Esophagus muscularis mucosa (tissue), 4 donors: Measurements from ENCODE around the gene PARL.

Experiments
- EP300 ChIP-seq: sonication (generic); formaldehyde crosslinking; IDR thresholded peaks from one replicate; pipeline ENCODE4 v1.6.1; 2017; ENCODE audit warnings: antibody characterized with exemption
- POLR2A ChIP-seq: fragments of 450-650 bp; IDR thresholded peaks from one replicate; pipeline ENCODE4 v1.6.1; 2017; ENCODE audit warnings: antibody characterized with exemption, moderate library complexity, mild to moderate bottlenecking, low read depth
- POLR2AphosphoS5 ChIP-seq, 2 donors: sonication (generic); formaldehyde crosslinking; IDR thresholded peaks; one replicate each; pipeline ENCODE4 v1.6.1; 2017; ENCODE audit warnings: antibody characterized with exemption in 2 of 2
- TF ChIP-seq, protein P1 (sequence below), 3 experiments: fragments of 200-600 bp in 2 of 3; fragments of 450-650 bp in 1 of 3; sonication (generic) in 2 of 3; IDR thresholded peaks; one replicate each; pipeline ENCODE4 v1.5.1; 2017 to 2019; ENCODE audit warnings: antibody characterized with exemption in 3 of 3, mild to moderate bottlenecking in 2 of 3, moderate library complexity in 1 of 3

GRCh38 chr3:183883291-183884096 is 1.2 kb downstream of the PARL start:
- TF ChIP-seq POLR2AphosphoS5 (IDR thresholded peaks at IDR 0.05) (no peak), POLR2A (no peak), EP300 (no peak)
- TF ChIP-seq, protein P1, sequence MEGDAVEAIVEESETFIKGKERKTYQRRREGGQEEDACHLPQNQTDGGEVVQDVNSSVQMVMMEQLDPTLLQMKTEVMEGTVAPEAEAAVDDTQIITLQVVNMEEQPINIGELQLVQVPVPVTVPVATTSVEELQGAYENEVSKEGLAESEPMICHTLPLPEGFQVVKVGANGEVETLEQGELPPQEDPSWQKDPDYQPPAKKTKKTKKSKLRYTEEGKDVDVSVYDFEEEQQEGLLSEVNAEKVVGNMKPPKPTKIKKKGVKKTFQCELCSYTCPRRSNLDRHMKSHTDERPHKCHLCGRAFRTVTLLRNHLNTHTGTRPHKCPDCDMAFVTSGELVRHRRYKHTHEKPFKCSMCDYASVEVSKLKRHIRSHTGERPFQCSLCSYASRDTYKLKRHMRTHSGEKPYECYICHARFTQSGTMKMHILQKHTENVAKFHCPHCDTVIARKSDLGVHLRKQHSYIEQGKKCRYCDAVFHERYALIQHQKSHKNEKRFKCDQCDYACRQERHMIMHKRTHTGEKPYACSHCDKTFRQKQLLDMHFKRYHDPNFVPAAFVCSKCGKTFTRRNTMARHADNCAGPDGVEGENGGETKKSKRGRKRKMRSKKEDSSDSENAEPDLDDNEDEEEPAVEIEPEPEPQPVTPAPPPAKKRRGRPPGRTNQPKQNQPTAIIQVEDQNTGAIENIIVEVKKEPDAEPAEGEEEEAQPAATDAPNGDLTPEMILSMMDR (IDR thresholded peaks at IDR 0.05), result no peak
